Esophagus muscularis mucosa (tissue), 4 donors: ENCODE results near the gene ERCC6. TPM values are rescaled to one million over a fixed set of nuclear protein-coding genes. Genes with fewer than 3 reads are reported as not detected.

Experiments used
- DNase-seq: peaks from one replicate; pipeline ENCODE4 v3.0.0-alpha.2; 2017; ENCODE audit errors: extremely low spot score
- H3K27ac ChIP-seq, 4 donors: fragments of 200-600 bp; sonication (generic); replicated peaks in 1 of 4; 1 replicate in 3 of 4; 2 replicates in 1 of 4; pipeline ENCODE4 v1.5.1; 2016 to 2019; ENCODE audit warnings: mild to moderate bottlenecking in 1 of 4
- H3K27me3 ChIP-seq, 4 donors: fragments of 200-600 bp; sonication (generic); one replicate each; pipeline versions ENCODE4 v1.5.1 to v1.6.0; 2016 to 2019
- H3K36me3 ChIP-seq, 4 donors: fragments of 200-600 bp; sonication (generic); one replicate each; pipeline ENCODE4 v1.5.1; 2016 to 2019
- H3K4me1 ChIP-seq, 4 donors: fragments of 200-600 bp; sonication (generic); one replicate each; pipeline ENCODE4 v1.5.1; 2016 to 2019
- H3K4me3 ChIP-seq, 4 donors: fragments of 200-600 bp; sonication (generic); 1 replicate in 2 of 4; 2 replicates in 2 of 4; pipeline ENCODE4 v1.5.1; 2016 to 2019; ENCODE audit warnings: mild to moderate bottlenecking in 4 of 4, moderate library complexity in 1 of 4
- H3K9me3 ChIP-seq, 4 donors: fragments of 200-600 bp; sonication (generic); 1 replicate in 3 of 4; 2 replicates in 1 of 4; pipeline ENCODE4 v1.5.1; 2016 to 2019
- CTCF ChIP-seq, 3 experiments: fragments of 200-600 bp in 2 of 3; fragments of 450-650 bp in 1 of 3; sonication (generic) in 2 of 3; IDR thresholded peaks; one replicate each; pipeline ENCODE4 v1.5.1; 2017 to 2019; ENCODE audit warnings: antibody characterized with exemption in 3 of 3, mild to moderate bottlenecking in 2 of 3, moderate library complexity in 1 of 3
- EP300 ChIP-seq: sonication (generic); formaldehyde crosslinking; IDR thresholded peaks from one replicate; pipeline ENCODE4 v1.6.1; 2017; ENCODE audit warnings: antibody characterized with exemption
- POLR2A ChIP-seq: fragments of 450-650 bp; IDR thresholded peaks from one replicate; pipeline ENCODE4 v1.6.1; 2017; ENCODE audit warnings: antibody characterized with exemption, moderate library complexity, mild to moderate bottlenecking, low read depth
- POLR2AphosphoS5 ChIP-seq, 2 donors: sonication (generic); formaldehyde crosslinking; IDR thresholded peaks; one replicate each; pipeline ENCODE4 v1.6.1; 2017; ENCODE audit warnings: antibody characterized with exemption in 2 of 2
- WGBS: methylation state at CpG from one replicate; pipeline ENCODE4 v1.1.5; 2018; 5-methylcytosine and 5-hydroxymethylcytosine counted together
- intact Hi-C: fragments of 100-400 bp; cut with DNase I; formaldehyde crosslinking; loops from one replicate; pipeline ENCODE4 v1.15.1; 2023
- total RNA-seq, 4 donors: library from RNA; depleted of rRNA; stranded (reverse); fragments of >200 nt; gene quantifications; one replicate each; pipeline versions ENCODE4 v1.1.0 to v1.2.1, GENCODE V29; 2016

The ERCC6 gene
- total RNA-seq, 4 donors from 2014 or later = 7.0 to 11.7 (median 9.2) TPM

- no peak for DNase-seq
- intact Hi-C loops = no loop called here
- no peak overlapping the region for H3K4me3 ChIP-seq
- H3K27ac ChIP-seq = no peak overlapping the region
- no peaks in the 10 kb centered on the region for H3K9me3 ChIP-seq
- TF ChIP-seq POLR2AphosphoS5 (IDR thresholded peaks at IDR 0.05) = no peak
- no peak for TF ChIP-seq EP300
- no peak for TF ChIP-seq POLR2A
- no peak for TF ChIP-seq CTCF (IDR thresholded peaks at IDR 0.05)
- H3K36me3 ChIP-seq = no peaks in the 10 kb centered on the region
- 87% methylated on average over 6 of the region's 6 CpGs for WGBS
- peaks cover 0 to 19% (median 0%) of the 10 kb centered on the region in 4 donors for H3K27me3 ChIP-seq
- peaks cover 16 to 19% (median 16%) of the 10 kb centered on the region in 4 donors for H3K4me1 ChIP-seq
Observed at GRCh38 chr10:49541762-49542161, 2.8 kb upstream of the ERCC6 start.

- WGBS = 84% methylated on average over 20 of the region's 20 CpGs
- Histone ChIP-seq H3K9me3 (no peaks in the 10 kb centered on the region), H3K4me3 (peak overlapping the region; percentile 80 to 84 (median 82))
Observed at GRCh38 chr10:49540056-49540797, 1.3 kb upstream of the ERCC6 start.

DNA sequence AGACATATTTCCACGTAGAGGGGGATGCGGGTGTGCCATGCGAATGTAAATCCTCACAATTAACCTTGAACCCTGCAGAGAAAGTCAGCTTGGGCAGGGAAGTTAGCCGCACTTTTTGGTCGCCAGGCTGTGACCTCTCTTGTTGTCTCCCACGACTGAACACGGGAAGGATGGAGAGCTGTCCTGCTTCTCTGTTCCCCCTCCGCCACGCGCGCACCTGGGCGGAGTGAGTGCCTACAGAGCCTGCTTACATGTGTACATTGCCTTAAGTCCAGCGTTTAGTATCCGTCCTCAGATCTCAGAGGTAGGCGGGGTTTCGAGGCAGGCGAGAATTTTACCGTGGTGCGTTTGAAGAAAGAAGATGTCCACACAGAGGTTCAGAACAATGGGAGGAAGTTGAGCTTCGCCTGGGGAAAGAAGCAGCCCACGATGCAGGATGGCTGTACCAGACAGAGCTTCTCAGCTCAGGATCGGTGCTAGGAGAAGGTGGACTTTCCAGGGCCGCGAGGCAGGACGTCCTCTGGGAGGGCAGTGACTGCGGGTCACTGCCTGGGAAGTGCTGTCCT is 482 bp upstream of the ERCC6 start:
- Histone ChIP-seq H3K4me3 (peak overlapping the region; percentile 80 to 84 (median 82)), H3K27me3 (peaks cover 0 to 19% (median 0%) of the 10 kb centered on the region in 4 donors), H3K27ac (peak overlapping the region; percentile 85 to 88 (median 88)), H3K9me3 (no peaks in the 10 kb centered on the region), H3K4me1 (peaks cover 17 to 29% (median 24%) of the 10 kb centered on the region in 4 donors), H3K36me3 (peaks cover 0 to 5% (median 0%) of the 10 kb centered on the region in 4 donors)
- intact Hi-C loops = no loop called here
- TF ChIP-seq POLR2A (no peak), EP300 (no peak), CTCF (IDR thresholded peaks at IDR 0.05) (no peak), POLR2AphosphoS5 (IDR thresholded peaks at IDR 0.05) (no peak)
- DNase-seq = no peak
- WGBS = 1% methylated on average over 26 of the region's 26 CpGs

More at GRCh38 chr10:49540056-49540797, 1.3 kb upstream of the ERCC6 start:
- TF ChIP-seq POLR2A = no peak
- no peak for TF ChIP-seq POLR2AphosphoS5 (IDR thresholded peaks at IDR 0.05)
- TF ChIP-seq CTCF (IDR thresholded peaks at IDR 0.05) = no peak
- no peak for TF ChIP-seq EP300
- Histone ChIP-seq H3K4me1 (peaks cover 16 to 21% (median 19%) of the 10 kb centered on the region in 4 donors), H3K27me3 (peaks cover 0 to 19% (median 0%) of the 10 kb centered on the region in 4 donors), H3K27ac (peak overlapping the region; percentile 85 to 88 (median 88)), H3K36me3 (peaks cover 0 to 5% (median 0%) of the 10 kb centered on the region in 4 donors)
- intact Hi-C loops = no loop called here
- DNase-seq = no peak

- H3K36me3 ChIP-seq = peaks cover 0 to 35% (median 20%) of the 10 kb centered on the region in 4 donors
- H3K4me1 ChIP-seq = peaks cover 14 to 31% (median 24%) of the 10 kb centered on the region in 4 donors
- H3K27me3 ChIP-seq = no peaks in the 10 kb centered on the region
- no peak overlapping the region for H3K27ac ChIP-seq
- no peaks in the 10 kb centered on the region for H3K9me3 ChIP-seq
- WGBS = 80% methylated on average over 9 of the region's 9 CpGs
- no peak for DNase-seq
- TF ChIP-seq POLR2A (no peak), POLR2AphosphoS5 (IDR thresholded peaks at IDR 0.05) (no peak), EP300 (no peak), CTCF (IDR thresholded peaks at IDR 0.05) (no peak)
- H3K4me3 ChIP-seq = no peak overlapping the region
- intact Hi-C loops = no loop called here
Observed at GRCh38 chr10:49534670-49535381, 4.1 kb downstream of the ERCC6 start.
